Gastroesophageal sphincter (tissue), 4 donors: ENCODE results near the gene COG5. TPM values are rescaled to one million over a fixed set of nuclear protein-coding genes. Genes with fewer than 3 reads are reported as not detected.
A peak's percentile ranks its signal among the peaks of the same experiment; 100 is the strongest.

Experiments
- ATAC-seq: fragments of 150-250 bp; one replicate; pipeline ENCODE4 v1.9.1; 2016; ENCODE audit warnings: mild to moderate bottlenecking, moderate library complexity
- H3K27ac ChIP-seq, 4 donors: fragments of 200-600 bp; sonication (generic) in 3 of 4; 1 replicate in 3 of 4; 2 replicates in 1 of 4; pipeline ENCODE4 v1.5.1; 2016 to 2019
- H3K27me3 ChIP-seq: fragments of 200-600 bp; sonication (generic); one replicate; pipeline ENCODE4 v1.5.1; 2019
- H3K36me3 ChIP-seq, 2 donors: fragments of 200-600 bp; sonication (generic); one replicate each; pipeline ENCODE4 v1.5.1; 2019; ENCODE audit warnings: control low read depth in 1 of 2
- H3K4me1 ChIP-seq, 3 donors: fragments of 200-600 bp; sonication (generic); 1 replicate in 2 of 3; 2 replicates in 1 of 3; pipeline ENCODE4 v1.5.1; 2016 to 2019; ENCODE audit warnings: control low read depth in 2 of 3
- H3K4me3 ChIP-seq, 2 donors: fragments of 200-600 bp; sonication (generic); one replicate each; pipeline ENCODE4 v1.5.1; 2019; ENCODE audit warnings: mild to moderate bottlenecking in 1 of 2, moderate library complexity in 1 of 2
- H3K9me3 ChIP-seq, 3 donors: fragments of 200-600 bp; sonication (generic); one replicate each; pipeline ENCODE4 v1.5.1; 2017 to 2019; ENCODE audit warnings: control low read depth in 2 of 3
- CTCF ChIP-seq, 4 experiments: fragments of 200-600 bp in 2 of 4; fragments of 450-650 bp in 2 of 4; sonication (generic) in 1 of 4; IDR thresholded peaks; one replicate each; pipeline ENCODE4 v1.5.1; 2017 to 2019; ENCODE audit warnings: antibody characterized with exemption in 4 of 4, mild to moderate bottlenecking in 2 of 4, moderate library complexity in 2 of 4
- EP300 ChIP-seq: sonication (generic); formaldehyde crosslinking; IDR thresholded peaks from one replicate; pipeline ENCODE4 v1.6.1; 2017; ENCODE audit warnings: antibody characterized with exemption, mild to moderate bottlenecking
- POLR2A ChIP-seq, 2 donors: fragments of 450-650 bp; IDR thresholded peaks; one replicate each; pipeline ENCODE4 v1.6.1; 2017; ENCODE audit warnings: antibody characterized with exemption in 2 of 2, mild to moderate bottlenecking in 2 of 2, moderate library complexity in 1 of 2
- POLR2AphosphoS5 ChIP-seq: sonication (generic); formaldehyde crosslinking; IDR thresholded peaks from one replicate; pipeline ENCODE4 v1.6.1; 2017; ENCODE audit warnings: antibody characterized with exemption
- WGBS, 2 donors: methylation state at CpG; one replicate each; pipeline ENCODE4 v1.1.5; 2018; ENCODE audit warnings: low coverage in 1 of 2; 5-methylcytosine and 5-hydroxymethylcytosine counted together
- total RNA-seq, 4 donors: library from RNA; depleted of rRNA; stranded (reverse); fragments of >200 nt; gene quantifications; one replicate each; pipeline ENCODE4 v1.1.0, GENCODE V29; 2016

The COG5 gene
- total RNA-seq, 4 donors from 2014 or later = 31.6 to 50.4 (median 41.1) TPM

- no peak overlapping the region for H3K27ac ChIP-seq
- 76% methylated on average over 4 of the region's 4 CpGs for WGBS, 2 donors
- no peaks in the 10 kb centered on the region for H3K27me3 ChIP-seq
- ATAC-seq = no peak
- TF ChIP-seq CTCF (IDR thresholded peaks at IDR 0.05) = no peak
- no peak for TF ChIP-seq EP300
- no peak for TF ChIP-seq POLR2AphosphoS5
- no peak for TF ChIP-seq POLR2A (IDR thresholded peaks at IDR 0.05)
- H3K4me1 ChIP-seq = no peaks in the 10 kb centered on the region
- H3K9me3 ChIP-seq = no peaks in the 10 kb centered on the region
- H3K4me3 ChIP-seq = no peak overlapping the region
- no peaks in the 10 kb centered on the region for H3K36me3 ChIP-seq
These were observed 190.4 kb downstream of the COG5 start for GRCh38 chr7:107373354-107373753.

DNA sequence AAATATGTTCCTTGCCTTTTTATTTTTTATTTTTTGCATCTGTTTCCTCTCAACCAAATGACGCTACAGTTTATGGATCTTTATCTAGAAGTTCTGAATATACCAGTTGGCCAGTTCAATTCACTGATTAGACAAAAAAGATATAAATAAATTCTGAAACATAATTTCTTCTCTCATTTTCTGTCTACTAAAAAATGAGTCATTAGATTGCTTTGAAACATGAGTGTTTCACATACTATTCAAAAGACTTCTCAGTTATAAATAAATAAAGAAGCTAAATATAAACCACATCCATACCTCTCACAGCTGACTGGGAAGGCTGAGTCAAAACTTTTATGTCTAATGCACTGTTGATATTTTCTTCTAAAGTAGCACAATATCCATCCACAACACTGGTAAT, 191.4 kb downstream of the COG5 start:
- no peak for ATAC-seq
- TF ChIP-seq EP300 = no peak
- no peak for TF ChIP-seq POLR2A (IDR thresholded peaks at IDR 0.05)
- TF ChIP-seq POLR2AphosphoS5 = no peak
- no peak for TF ChIP-seq CTCF (IDR thresholded peaks at IDR 0.05)
- Histone ChIP-seq H3K27me3 (no peaks in the 10 kb centered on the region), H3K27ac (no peak overlapping the region), H3K4me3 (no peak overlapping the region), H3K36me3 (no peaks in the 10 kb centered on the region), H3K4me1 (no peaks in the 10 kb centered on the region), H3K9me3 (no peaks in the 10 kb centered on the region)
- WGBS, 2 donors = 56 to 83% methylated on average over 1 of the region's 1 CpG

DNA sequence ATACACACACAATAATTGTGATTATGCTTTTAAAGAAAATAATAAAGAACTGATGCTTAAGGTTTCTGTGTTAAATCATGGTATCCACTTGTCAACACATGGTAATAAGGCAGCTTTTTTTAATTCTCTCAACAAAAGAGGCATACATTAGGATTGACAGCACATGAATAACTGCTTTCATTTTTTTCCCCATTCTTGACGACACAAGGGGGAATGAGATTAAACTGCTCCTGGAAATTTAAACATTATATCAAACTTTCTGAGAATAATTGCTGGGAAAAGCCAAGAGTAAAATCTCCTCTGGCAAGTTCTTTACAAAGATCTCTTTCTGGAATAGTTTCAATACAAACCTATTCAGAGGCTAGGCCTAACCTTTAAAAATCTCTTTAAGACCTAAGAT, 192.9 kb downstream of the COG5 start:
- Histone ChIP-seq H3K27me3 (no peaks in the 10 kb centered on the region), H3K9me3 (no peaks in the 10 kb centered on the region), H3K27ac (no peak overlapping the region), H3K4me1 (no peaks in the 10 kb centered on the region), H3K4me3 (no peak overlapping the region), H3K36me3 (no peaks in the 10 kb centered on the region)
- WGBS, 2 donors = 50 to 64% methylated on average over 1 of the region's 1 CpG
- TF ChIP-seq POLR2AphosphoS5 (no peak), CTCF (IDR thresholded peaks at IDR 0.05) (no peak), EP300 (no peak), POLR2A (IDR thresholded peaks at IDR 0.05) (no peak)
- no peak for ATAC-seq

GRCh38 chr7:107364787-107365186, 198.9 kb downstream of the COG5 start:
- WGBS, 2 donors = 85 to 100% methylated on average over 1 of the region's 1 CpG
- H3K4me3 ChIP-seq = no peak overlapping the region
- ATAC-seq = no peak
- H3K27me3 ChIP-seq = no peaks in the 10 kb centered on the region
- peaks cover 0 to 27% of the 10 kb centered on the region in 2 donors for H3K36me3 ChIP-seq
- no peaks in the 10 kb centered on the region for H3K9me3 ChIP-seq
- no peak for TF ChIP-seq POLR2AphosphoS5
- no peak for TF ChIP-seq CTCF (IDR thresholded peaks at IDR 0.05)
- TF ChIP-seq EP300 = no peak
- no peak for TF ChIP-seq POLR2A (IDR thresholded peaks at IDR 0.05)
- H3K27ac ChIP-seq = no peak overlapping the region
- no peaks in the 10 kb centered on the region for H3K4me1 ChIP-seq

- WGBS, 2 donors = 80% methylated on average over 1 of the region's 9 CpGs; no CpG with 5 or more reads in 1 of the 2 donors
- no peak overlapping the region for H3K27ac ChIP-seq
- TF ChIP-seq POLR2A (IDR thresholded peaks at IDR 0.05) (no peak), POLR2AphosphoS5 (no peak), EP300 (no peak), CTCF (IDR thresholded peaks at IDR 0.05) (no peak)
- H3K4me1 ChIP-seq = no peaks in the 10 kb centered on the region
- ATAC-seq = peak; percentile 25
- H3K36me3 ChIP-seq = peaks cover 0 to 47% of the 10 kb centered on the region in 2 donors
- no peak overlapping the region for H3K4me3 ChIP-seq
- H3K9me3 ChIP-seq = no peaks in the 10 kb centered on the region
- H3K27me3 ChIP-seq = no peaks in the 10 kb centered on the region
These were observed 204.0 kb downstream of the COG5 start for GRCh38 chr7:107359520-107360316.
